NCI-H446 treated with DMSO at 0.1 percent for 48 hours (cell line): ENCODE results near the gene VPS72.

Source experiments
- DNase-seq: peaks from one replicate; lab custom pipeline; 2025; lab: John Stamatoyannopoulos, UW

Gene VPS72

DNA sequence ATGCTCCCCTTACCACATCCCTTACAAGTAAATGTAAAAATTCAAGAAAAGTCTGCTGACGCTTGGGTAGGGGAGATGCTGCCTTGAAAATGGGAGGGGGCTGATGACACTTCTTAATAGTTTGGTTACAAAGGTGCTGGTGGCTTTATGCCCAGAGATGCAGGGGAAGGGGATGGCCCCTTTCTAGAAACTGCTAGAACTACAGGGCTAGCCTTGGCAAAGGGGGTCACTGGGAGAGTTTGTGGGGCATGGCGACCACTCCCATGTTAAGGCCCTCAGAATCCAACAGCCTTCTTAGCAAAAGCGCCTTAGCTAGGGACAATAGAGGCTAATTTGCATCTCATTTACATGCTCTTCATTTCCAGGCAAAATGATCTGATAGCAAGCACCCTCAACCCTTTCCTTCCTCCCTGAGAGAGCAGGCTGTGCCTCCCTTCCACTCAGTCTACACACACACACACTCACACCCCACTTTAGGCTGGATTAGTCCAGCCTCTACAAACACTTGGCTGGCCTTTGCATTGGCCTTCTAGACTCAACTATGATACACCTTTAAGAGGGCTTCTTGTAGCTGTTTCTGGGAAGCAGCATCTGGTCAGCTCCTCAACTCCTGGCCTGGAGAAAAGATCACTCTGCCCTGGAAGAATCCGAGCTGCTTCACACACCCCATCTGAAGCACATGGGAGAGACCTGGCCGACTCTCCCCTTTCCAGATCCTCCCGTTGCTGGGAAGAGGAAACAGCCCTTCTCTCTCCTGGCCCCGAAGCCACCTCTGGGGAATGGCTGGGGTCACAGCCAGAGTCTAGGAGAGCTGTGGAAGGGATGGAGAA is 45.3 kb downstream of the VPS72 start:
- DNase-seq: no peak

- DNase-seq: no peak
Observed at GRCh38 chr1:151143986-151144385, 46.0 kb downstream of the VPS72 start.

GRCh38 chr1:151143057-151143435 is 47.0 kb downstream of the VPS72 start:
- DNase-seq: no peak

- DNase-seq: no peak
Observed at GRCh38 chr1:151142411-151143056, 47.5 kb downstream of the VPS72 start.

GRCh38 chr1:151137789-151138188 is 52.2 kb downstream of the VPS72 start:
- DNase-seq: no peak

DNA sequence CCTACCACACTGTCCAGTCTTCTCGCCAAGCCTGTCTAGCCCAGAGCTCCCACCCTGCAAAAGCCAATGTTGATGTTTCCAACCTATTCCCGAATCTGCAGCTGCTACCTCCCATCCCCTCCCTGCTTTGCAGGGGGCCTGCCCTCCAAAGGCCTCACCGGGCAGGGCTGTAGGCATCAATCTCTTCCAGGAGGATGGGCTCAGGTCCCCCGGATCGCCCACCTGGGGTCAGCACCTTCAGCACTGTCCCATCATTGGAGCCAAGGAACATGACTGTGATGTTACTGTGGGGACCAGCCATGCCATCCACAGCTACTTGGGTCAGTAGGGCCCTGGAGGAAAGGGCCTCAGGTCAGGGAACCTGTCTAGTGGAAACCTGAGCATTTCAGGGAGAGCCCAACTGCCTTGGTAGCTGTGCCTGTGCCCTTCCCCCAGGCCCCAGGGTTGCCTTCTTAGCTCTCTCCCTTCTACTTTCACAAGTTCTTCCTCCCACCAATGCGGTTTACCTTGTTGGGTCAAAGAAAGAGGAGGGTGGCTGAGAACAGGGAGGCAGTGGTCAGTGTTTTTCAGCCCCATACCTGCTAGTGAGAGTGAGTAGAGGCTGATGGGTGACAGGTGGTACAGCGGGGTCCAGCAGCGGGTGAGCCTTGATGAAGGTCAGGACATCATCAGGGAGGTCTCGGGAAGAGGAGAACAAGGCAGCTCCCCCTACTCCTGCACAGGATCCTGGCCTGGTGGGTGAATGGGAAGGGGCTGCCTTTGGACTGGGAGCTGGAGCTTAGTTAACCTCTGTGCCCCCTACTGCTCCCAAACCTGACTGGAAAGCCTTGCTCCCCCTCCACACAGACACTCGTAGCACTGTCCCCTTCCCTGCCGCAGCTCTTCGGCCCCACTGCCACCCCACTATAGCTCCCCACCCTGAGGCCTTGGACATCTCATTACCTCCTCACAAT is 54.3 kb downstream of the VPS72 start:
- no peak for DNase-seq

DNA sequence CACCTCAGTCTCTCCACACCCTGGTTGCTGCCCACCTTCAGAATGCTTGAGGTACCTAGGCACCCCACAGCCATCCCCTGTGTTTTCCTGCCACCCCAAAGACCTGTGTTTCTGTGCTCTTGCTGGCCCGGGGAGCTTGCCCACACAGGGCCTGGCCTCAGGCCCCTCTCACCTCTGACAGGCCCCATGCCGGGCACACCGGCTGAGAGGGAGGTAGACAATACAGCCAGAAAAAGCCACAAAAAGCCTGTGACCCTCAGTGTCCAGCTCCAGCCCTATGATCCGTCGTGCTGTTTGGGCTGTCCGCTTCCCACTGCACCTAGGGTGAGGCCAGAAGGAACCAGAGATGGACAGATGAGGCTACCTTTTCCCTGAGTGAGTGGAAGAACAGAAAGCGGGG is 55.0 kb downstream of the VPS72 start:
- DNase-seq: no peak

- no peak for DNase-seq
Observed at GRCh38 chr1:151134396-151134795, 55.6 kb downstream of the VPS72 start.

DNA sequence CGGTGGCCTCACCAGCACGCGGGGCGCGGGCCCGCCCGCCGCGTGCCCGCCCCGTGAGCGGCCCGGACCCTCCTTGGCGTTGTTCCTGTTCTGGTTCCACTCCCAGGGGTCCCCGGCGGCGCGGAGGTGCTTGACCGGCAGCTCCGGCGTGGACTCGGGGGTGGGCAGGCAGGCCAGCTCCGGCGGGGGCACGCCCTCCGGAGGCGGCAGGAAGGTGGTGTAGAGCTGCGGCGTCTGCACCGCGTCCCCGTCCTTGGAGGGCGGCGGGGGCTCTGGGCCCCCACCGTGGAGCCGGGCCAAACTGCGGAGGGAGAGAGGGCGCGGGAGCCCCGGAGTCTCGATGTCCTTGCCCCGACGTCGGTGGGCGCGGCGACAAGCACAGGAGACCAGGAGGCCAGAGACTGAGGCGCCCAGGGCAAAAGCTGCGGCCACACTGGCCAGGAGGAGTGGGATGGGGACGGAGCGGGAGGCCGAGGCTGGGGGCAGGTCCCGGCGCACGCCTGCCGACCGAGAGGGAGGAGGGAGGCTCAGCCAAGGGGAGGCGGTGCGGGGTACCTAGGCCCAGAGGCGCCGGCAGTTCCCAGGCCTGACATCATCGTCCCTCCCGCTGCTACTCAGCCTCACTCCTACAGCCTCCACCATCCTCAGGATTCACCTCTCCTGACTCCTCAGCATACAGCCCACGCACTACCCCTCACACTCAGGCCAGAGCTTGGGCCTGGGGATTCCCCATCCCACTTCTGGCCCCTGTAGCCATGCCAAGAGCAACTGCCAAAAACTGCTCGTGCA is 56.8 kb downstream of the VPS72 start:
- DNase-seq: no peak

DNA sequence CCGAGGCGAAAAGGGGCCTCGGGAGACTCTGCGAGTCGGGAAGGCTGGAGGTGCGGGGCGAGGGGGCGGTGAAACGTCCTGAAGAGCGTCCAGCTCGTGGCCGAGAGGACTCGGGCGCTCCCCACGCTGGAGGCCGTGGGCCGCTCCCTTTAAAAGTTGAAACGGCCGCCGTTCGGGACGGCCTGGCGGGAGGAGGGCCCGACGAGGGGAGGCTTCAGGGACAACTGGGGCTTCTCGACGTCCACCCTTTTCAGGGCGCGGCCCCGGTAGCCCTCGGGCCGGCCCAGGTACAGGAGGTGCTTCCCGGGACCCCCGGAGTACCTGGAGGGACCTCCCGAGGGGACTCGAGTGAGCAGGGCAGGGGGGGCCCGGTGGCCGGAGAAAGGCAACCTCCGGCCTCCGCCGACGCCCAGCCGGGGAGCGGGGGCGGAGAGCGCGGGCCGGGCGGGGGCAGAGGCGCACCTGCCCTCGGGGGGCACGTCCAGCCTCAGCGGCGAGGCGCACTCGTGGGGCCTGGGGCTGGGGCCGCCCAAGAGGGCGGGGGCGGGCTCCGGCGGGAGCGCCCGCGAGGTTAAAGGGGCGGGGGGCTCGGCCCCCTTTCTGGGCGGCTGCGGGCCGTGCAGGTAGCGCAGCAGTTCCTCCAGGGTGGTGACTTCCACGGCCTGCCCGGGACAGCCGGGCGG is 57.5 kb downstream of the VPS72 start:
- DNase-seq: no peak

GRCh38 chr1:151131701-151132334 is 58.2 kb downstream of the VPS72 start:
- DNase-seq: no peak

- DNase-seq: no peak
Observed at GRCh38 chr1:151130987-151131586, 58.9 kb downstream of the VPS72 start.

GRCh38 chr1:151128800-151129199 is 61.2 kb downstream of the VPS72 start:
- DNase-seq: no peak
